CD14-positive monocyte (primary cell): ENCODE measurements around the gene CDKAL1. TPM values are rescaled to one million over a fixed set of nuclear protein-coding genes. Genes with fewer than 3 reads are reported as not detected.

Experiments
- DNase-seq, 3 donors: peaks; one replicate each; pipeline ENCODE4 v3.0.0-alpha.2; 2011 to 2022
- H2AFZ ChIP-seq: 2 replicates; pipeline ENCODE4 v1.6.0; 2012; ENCODE audit warnings: mild to moderate bottlenecking, low read depth, low read length, inconsistent platforms; ENCODE audit not compliant: insufficient read depth, poor library complexity, severe bottlenecking
- H3K27ac ChIP-seq, 2 donors: 1 replicate in 1 of 2; 2 replicates in 1 of 2; pipeline ENCODE4 v1.5.1; 2012 to 2013; ENCODE audit warnings: low read length in 2 of 2, control low read depth in 1 of 2, inconsistent platforms in 1 of 2, low read depth in 1 of 2, mild to moderate bottlenecking in 1 of 2
- H3K27me3 ChIP-seq, 2 donors: one replicate each; pipeline versions ENCODE4 v1.6.0 to v1.6.1; 2011 to 2013; ENCODE audit warnings: low read length in 2 of 2; ENCODE audit not compliant: control insufficient read depth in 2 of 2, insufficient read depth in 2 of 2
- H3K36me3 ChIP-seq, 2 donors: replicated peaks in 1 of 2; 1 replicate in 1 of 2; 2 replicates in 1 of 2; pipeline versions ENCODE4 v1.5.1 to v1.6.1; 2012 to 2013; ENCODE audit warnings: low read length in 2 of 2, control low read depth in 1 of 2, inconsistent platforms in 1 of 2, mild to moderate bottlenecking in 1 of 2; ENCODE audit not compliant: insufficient read depth in 2 of 2, control insufficient read depth in 1 of 2
- H3K4me1 ChIP-seq, 2 donors: 1 replicate in 1 of 2; 2 replicates in 1 of 2; pipeline versions ENCODE4 v1.5.1 to v1.6.1; 2012 to 2013; ENCODE audit warnings: low read length in 2 of 2, control low read depth in 1 of 2, inconsistent platforms in 1 of 2, mild to moderate bottlenecking in 1 of 2, moderate library complexity in 1 of 2; ENCODE audit not compliant: insufficient read depth in 2 of 2, control insufficient read depth in 1 of 2
- H3K4me2 ChIP-seq: replicated peaks from 2 replicates; pipeline ENCODE3; 2012; ENCODE audit warnings: low read length, moderate library complexity, mild to moderate bottlenecking; ENCODE audit not compliant: poor library complexity, severe bottlenecking; ENCODE audit errors: extremely low read depth
- H3K4me3 ChIP-seq, 3 experiments: fragments of 200-600 bp in 1 of 3; sonication (generic) in 1 of 3; replicated peaks in 1 of 3; 1 replicate in 2 of 3; 2 replicates in 1 of 3; pipeline ENCODE4 v1.5.1; 2011 to 2013; ENCODE audit warnings: low read length in 3 of 3, mild to moderate bottlenecking in 3 of 3, control low read depth in 2 of 3, low read depth in 2 of 3, inconsistent platforms in 1 of 3, moderate library complexity in 1 of 3
- H3K79me2 ChIP-seq: 2 replicates; pipeline ENCODE4 v1.6.0; 2012; ENCODE audit warnings: mild to moderate bottlenecking, control low read depth, inconsistent platforms, low read length, moderate library complexity; ENCODE audit not compliant: insufficient read depth
- H3K9ac ChIP-seq: 2 replicates; pipeline ENCODE4 v1.6.0; 2017; ENCODE audit warnings: low read length, mild to moderate bottlenecking; ENCODE audit not compliant: insufficient read depth, poor library complexity, severe bottlenecking
- H3K9me3 ChIP-seq, 2 donors: replicated peaks in 1 of 2; 1 replicate in 1 of 2; 2 replicates in 1 of 2; pipeline versions ENCODE4 v1.5.1 to v1.6.1; 2012 to 2013; ENCODE audit warnings: low read length in 2 of 2, control low read depth in 1 of 2; ENCODE audit not compliant: control insufficient read depth in 1 of 2, insufficient read depth in 1 of 2
- H4K20me1 ChIP-seq: 2 replicates; pipeline ENCODE4 v1.6.0; 2012; ENCODE audit warnings: mild to moderate bottlenecking, low read length, control low read depth, moderate library complexity; ENCODE audit not compliant: insufficient read depth
- H3K27ac Mint-ChIP-seq, 7 donors: one replicate each; pipeline ENCODE4 v1.8.0; 2020; ENCODE audit warnings: mild to moderate bottlenecking in 7 of 7, mixed read lengths in 7 of 7, moderate library complexity in 6 of 7, inconsistent platforms in 2 of 7
- H3K27me3 Mint-ChIP-seq, 3 donors: one replicate each; pipeline ENCODE4 v1.8.0; 2021 to 2022; ENCODE audit warnings: low read depth in 3 of 3, mild to moderate bottlenecking in 3 of 3, mixed read lengths in 3 of 3, moderate library complexity in 3 of 3, inconsistent platforms in 1 of 3
- H3K36me3 Mint-ChIP-seq, 2 donors: one replicate each; pipeline ENCODE4 v1.8.0; 2020; ENCODE audit warnings: mixed read lengths in 2 of 2, inconsistent platforms in 1 of 2, mild to moderate bottlenecking in 1 of 2
- H3K4me1 Mint-ChIP-seq: one replicate; pipeline ENCODE4 v1.8.0; 2020; ENCODE audit warnings: mild to moderate bottlenecking, mixed read lengths
- H3K4me3 Mint-ChIP-seq, 2 donors: one replicate each; pipeline ENCODE4 v1.8.0; 2020; ENCODE audit warnings: mild to moderate bottlenecking in 2 of 2, mixed read lengths in 2 of 2, moderate library complexity in 1 of 2
- H3K9me3 Mint-ChIP-seq, 7 donors: one replicate each; pipeline ENCODE4 v1.8.0; 2020 to 2022; ENCODE audit warnings: mixed read lengths in 7 of 7, mild to moderate bottlenecking in 6 of 7, moderate library complexity in 6 of 7, inconsistent platforms in 2 of 7
- WGBS: methylation state at CpG from one replicate; pipeline ENCODE4 v1.1.5; 2013; ENCODE audit warnings: missing lambda C conversion rate; ENCODE audit not compliant: insufficient coverage; 5-methylcytosine and 5-hydroxymethylcytosine counted together
- intact Hi-C, 2 donors: fragments of 100-400 bp; cut with micrococcal nuclease; formaldehyde crosslinking; loops; one replicate each; pipeline versions ENCODE4 v1.15.0 to v1.15.1; 2023
- polyA plus RNA-seq, 3 donors: library from polyadenylated mRNA; depleted of rRNA in 1 of 3; unstranded in 2 of 3; stranded (reverse) in 1 of 3; fragments of 300-500 nt in 2 of 3; fragments of >200 nt in 1 of 3; fragmentation: Illumina TruSeq in 2 of 3; gene quantifications; 1 replicate in 2 of 3; 2 replicates in 1 of 3; pipeline ENCODE4 v1.2.3, GENCODE V29; 2012 to 2021
- TF ChIP-seq, protein P1 (sequence below): fragments of 200-600 bp; IDR thresholded peaks from one replicate; pipeline ENCODE4 v1.8.0; 2022; ENCODE audit warnings: antibody characterized with exemption, mild to moderate bottlenecking

Gene CDKAL1
- polyA plus RNA-seq, 3 donors, result 3.2 to 12.4 (median 8.3) TPM

- no peaks in the 10 kb centered on the region for H4K20me1 ChIP-seq
- no peak overlapping the region for H3K27ac ChIP-seq
- no peak overlapping the region for H3K9ac ChIP-seq
- H3K27ac Mint-ChIP-seq, result peak overlapping the region in 1 of 7 donors; percentile 8
- H3K27me3 Mint-ChIP-seq, result no peaks in the 10 kb centered on the region
- H3K4me3 Mint-ChIP-seq, result no peak overlapping the region
- no peaks in the 10 kb centered on the region for H3K27me3 ChIP-seq
- no peaks in the 10 kb centered on the region for H3K79me2 ChIP-seq
- H2AFZ ChIP-seq, result no peak overlapping the region
- no CpG with 5 or more reads among the region's 2 CpGs for WGBS
- TF ChIP-seq, protein P1, sequence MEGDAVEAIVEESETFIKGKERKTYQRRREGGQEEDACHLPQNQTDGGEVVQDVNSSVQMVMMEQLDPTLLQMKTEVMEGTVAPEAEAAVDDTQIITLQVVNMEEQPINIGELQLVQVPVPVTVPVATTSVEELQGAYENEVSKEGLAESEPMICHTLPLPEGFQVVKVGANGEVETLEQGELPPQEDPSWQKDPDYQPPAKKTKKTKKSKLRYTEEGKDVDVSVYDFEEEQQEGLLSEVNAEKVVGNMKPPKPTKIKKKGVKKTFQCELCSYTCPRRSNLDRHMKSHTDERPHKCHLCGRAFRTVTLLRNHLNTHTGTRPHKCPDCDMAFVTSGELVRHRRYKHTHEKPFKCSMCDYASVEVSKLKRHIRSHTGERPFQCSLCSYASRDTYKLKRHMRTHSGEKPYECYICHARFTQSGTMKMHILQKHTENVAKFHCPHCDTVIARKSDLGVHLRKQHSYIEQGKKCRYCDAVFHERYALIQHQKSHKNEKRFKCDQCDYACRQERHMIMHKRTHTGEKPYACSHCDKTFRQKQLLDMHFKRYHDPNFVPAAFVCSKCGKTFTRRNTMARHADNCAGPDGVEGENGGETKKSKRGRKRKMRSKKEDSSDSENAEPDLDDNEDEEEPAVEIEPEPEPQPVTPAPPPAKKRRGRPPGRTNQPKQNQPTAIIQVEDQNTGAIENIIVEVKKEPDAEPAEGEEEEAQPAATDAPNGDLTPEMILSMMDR, result no peak
- peaks cover 3% of the 10 kb centered on the region for H3K4me1 Mint-ChIP-seq
- H3K4me2 ChIP-seq, result no peak overlapping the region
- H3K9me3 ChIP-seq, result no peaks in the 10 kb centered on the region
- peaks cover 0 to 5% (median 0%) of the 10 kb centered on the region in 7 donors for H3K9me3 Mint-ChIP-seq
- no peak for DNase-seq
- no peak overlapping the region for H3K4me3 ChIP-seq
- intact Hi-C loops, result no loop called here
- H3K36me3 ChIP-seq, result peaks cover 2 to 7% of the 10 kb centered on the region in 2 donors
- no peaks in the 10 kb centered on the region for H3K4me1 ChIP-seq
- peaks cover 8 to 17% of the 10 kb centered on the region in 2 donors for H3K36me3 Mint-ChIP-seq
Observed at GRCh38 chr6:20955131-20955530, 420.9 kb downstream of the CDKAL1 start.

GRCh38 chr6:20955751-20956150 is 421.5 kb downstream of the CDKAL1 start:
- peaks cover 8 to 17% of the 10 kb centered on the region in 2 donors for H3K36me3 Mint-ChIP-seq
- Histone ChIP-seq H2AFZ (no peak overlapping the region), H3K27ac (no peak overlapping the region), H3K4me3 (no peak overlapping the region), H3K27me3 (no peaks in the 10 kb centered on the region), H3K9me3 (no peaks in the 10 kb centered on the region), H3K9ac (no peak overlapping the region), H3K79me2 (no peaks in the 10 kb centered on the region), H3K4me1 (no peaks in the 10 kb centered on the region), H3K4me2 (no peak overlapping the region), H4K20me1 (no peaks in the 10 kb centered on the region), H3K36me3 (peaks cover 2 to 10% of the 10 kb centered on the region in 2 donors)
- TF ChIP-seq, protein P1, result no peak
- H3K4me3 Mint-ChIP-seq, result no peak overlapping the region
- H3K27me3 Mint-ChIP-seq, result no peaks in the 10 kb centered on the region
- DNase-seq, result no peak
- H3K4me1 Mint-ChIP-seq, result peaks cover 3% of the 10 kb centered on the region
- WGBS, result no CpG with 5 or more reads among the region's 4 CpGs
- intact Hi-C loops, result no loop called here
- peaks cover 0 to 5% (median 0%) of the 10 kb centered on the region in 7 donors for H3K9me3 Mint-ChIP-seq
- H3K27ac Mint-ChIP-seq, result no peak overlapping the region
